ENCODE data around the gene RERE. TPM values are rescaled to one million over a fixed set of nuclear protein-coding genes. Genes with fewer than 3 reads are reported as not detected.
A peak's percentile ranks its signal among the peaks of the same experiment; 100 is the strongest.

RERE gene
- total RNA-seq, 2 donors from 2014 or later, result 48.0 to 50.5 TPM

- Mint-ChIP-seq H3K27me3 (no peaks in the 10 kb centered on the region), H3K9me3 (no peaks in the 10 kb centered on the region), H3K36me3 (ENCODE audit: low read depth) (no peaks in the 10 kb centered on the region), H3K4me1 (peaks cover 6% of the 10 kb centered on the region), H3K4me3 (no peak overlapping the region), H3K27ac (no peak overlapping the region)
- no peak for ATAC-seq (replicated peaks)
Observed at GRCh38 chr1:8717148-8717547, 100.3 kb downstream of the RERE start.

GRCh38 chr1:8716238-8716637 is 101.2 kb downstream of the RERE start:
- no peak overlapping the region for H3K4me3 Mint-ChIP-seq
- H3K9me3 Mint-ChIP-seq, result no peaks in the 10 kb centered on the region
- no peak for ATAC-seq (replicated peaks)
- no peak overlapping the region for H3K27ac Mint-ChIP-seq
- peaks cover 7% of the 10 kb centered on the region for H3K4me1 Mint-ChIP-seq
- no peaks in the 10 kb centered on the region for H3K27me3 Mint-ChIP-seq
- H3K36me3 Mint-ChIP-seq (ENCODE audit: low read depth), result no peaks in the 10 kb centered on the region

- Mint-ChIP-seq H3K27ac (no peak overlapping the region), H3K4me1 (peaks cover 9% of the 10 kb centered on the region), H3K27me3 (no peaks in the 10 kb centered on the region), H3K4me3 (no peak overlapping the region), H3K9me3 (no peaks in the 10 kb centered on the region), H3K36me3 (ENCODE audit: low read depth) (no peaks in the 10 kb centered on the region)
- ATAC-seq (replicated peaks), result no peak
Observed at GRCh38 chr1:8714173-8714572, 103.3 kb downstream of the RERE start.

GRCh38 chr1:8712413-8713231 is 104.8 kb downstream of the RERE start:
- H3K36me3 Mint-ChIP-seq (ENCODE audit: low read depth), result no peaks in the 10 kb centered on the region
- no peak overlapping the region for H3K27ac Mint-ChIP-seq
- peaks cover 9% of the 10 kb centered on the region for H3K4me1 Mint-ChIP-seq
- no peaks in the 10 kb centered on the region for H3K9me3 Mint-ChIP-seq
- H3K4me3 Mint-ChIP-seq, result peak overlapping the region; percentile 31
- ATAC-seq (replicated peaks), result no peak
- no peaks in the 10 kb centered on the region for H3K27me3 Mint-ChIP-seq

- H3K4me3 Mint-ChIP-seq, result peak overlapping the region; percentile 31
- no peak overlapping the region for H3K27ac Mint-ChIP-seq
- H3K9me3 Mint-ChIP-seq, result no peaks in the 10 kb centered on the region
- no peaks in the 10 kb centered on the region for H3K36me3 Mint-ChIP-seq (ENCODE audit: low read depth)
- peaks cover 9% of the 10 kb centered on the region for H3K4me1 Mint-ChIP-seq
- no peak for ATAC-seq (replicated peaks)
- no peaks in the 10 kb centered on the region for H3K27me3 Mint-ChIP-seq
Observed at GRCh38 chr1:8711873-8712412, 105.5 kb downstream of the RERE start.

GRCh38 chr1:8711151-8711550 is 106.3 kb downstream of the RERE start:
- H3K36me3 Mint-ChIP-seq (ENCODE audit: low read depth), result no peaks in the 10 kb centered on the region
- H3K27me3 Mint-ChIP-seq, result no peaks in the 10 kb centered on the region
- no peak for ATAC-seq (replicated peaks)
- no peaks in the 10 kb centered on the region for H3K9me3 Mint-ChIP-seq
- no peak overlapping the region for H3K27ac Mint-ChIP-seq
- peaks cover 9% of the 10 kb centered on the region for H3K4me1 Mint-ChIP-seq
- no peak overlapping the region for H3K4me3 Mint-ChIP-seq

GRCh38 chr1:8708259-8708658 is 109.2 kb downstream of the RERE start:
- ATAC-seq (replicated peaks), result no peak
- no peaks in the 10 kb centered on the region for H3K36me3 Mint-ChIP-seq (ENCODE audit: low read depth)

GRCh38 chr1:8706995-8707396 is 110.4 kb downstream of the RERE start:
- H3K27me3 Mint-ChIP-seq, result peaks cover 25% of the 10 kb centered on the region
- H3K36me3 Mint-ChIP-seq (ENCODE audit: low read depth), result no peaks in the 10 kb centered on the region
- no peak overlapping the region for H3K4me3 Mint-ChIP-seq
- no peak overlapping the region for H3K27ac Mint-ChIP-seq
- H3K4me1 Mint-ChIP-seq, result peaks cover 12% of the 10 kb centered on the region
- no peak for ATAC-seq (replicated peaks)
- no peaks in the 10 kb centered on the region for H3K9me3 Mint-ChIP-seq

More at GRCh38 chr1:8708259-8708658, 109.2 kb downstream of the RERE start:
- Mint-ChIP-seq H3K4me1 (peaks cover 8% of the 10 kb centered on the region), H3K27me3 (peaks cover 17% of the 10 kb centered on the region), H3K27ac (no peak overlapping the region), H3K9me3 (no peaks in the 10 kb centered on the region), H3K4me3 (no peak overlapping the region)

- Mint-ChIP-seq H3K27ac (no peak overlapping the region), H3K4me3 (no peak overlapping the region), H3K4me1 (peaks cover 18% of the 10 kb centered on the region), H3K27me3 (peaks cover 30% of the 10 kb centered on the region), H3K9me3 (no peaks in the 10 kb centered on the region), H3K36me3 (ENCODE audit: low read depth) (peaks cover 5% of the 10 kb centered on the region)
- no peak for ATAC-seq (replicated peaks)
Observed at GRCh38 chr1:8706291-8706690, 111.1 kb downstream of the RERE start.

GRCh38 chr1:8704866-8705506 is 112.5 kb downstream of the RERE start:
- ATAC-seq (replicated peaks), result no peak
- Mint-ChIP-seq H3K27me3 (peaks cover 31% of the 10 kb centered on the region), H3K4me3 (no peak overlapping the region), H3K4me1 (peaks cover 23% of the 10 kb centered on the region), H3K36me3 (ENCODE audit: low read depth) (peaks cover 6% of the 10 kb centered on the region), H3K27ac (no peak overlapping the region), H3K9me3 (no peaks in the 10 kb centered on the region)

GRCh38 chr1:8702850-8703810 is 114.3 kb downstream of the RERE start:
- H3K27me3 Mint-ChIP-seq, result peaks cover 31% of the 10 kb centered on the region
- H3K36me3 Mint-ChIP-seq (ENCODE audit: low read depth), result peaks cover 6% of the 10 kb centered on the region
- H3K27ac Mint-ChIP-seq, result no peak overlapping the region
- H3K4me3 Mint-ChIP-seq, result peak overlapping the region; percentile 81
- H3K4me1 Mint-ChIP-seq, result peaks cover 23% of the 10 kb centered on the region
- ATAC-seq (replicated peaks), result peak; percentile 73
- no peaks in the 10 kb centered on the region for H3K9me3 Mint-ChIP-seq

GRCh38 chr1:8702472-8702849 is 115.0 kb downstream of the RERE start:
- H3K36me3 Mint-ChIP-seq (ENCODE audit: low read depth), result peaks cover 6% of the 10 kb centered on the region
- peaks cover 23% of the 10 kb centered on the region for H3K4me1 Mint-ChIP-seq
- ATAC-seq (replicated peaks), result no peak
- H3K9me3 Mint-ChIP-seq, result no peaks in the 10 kb centered on the region
- H3K27me3 Mint-ChIP-seq, result peaks cover 31% of the 10 kb centered on the region
- peak overlapping the region; percentile 55 for H3K27ac Mint-ChIP-seq
- H3K4me3 Mint-ChIP-seq, result peak overlapping the region; percentile 81

GRCh38 chr1:8701794-8702471 is 115.5 kb downstream of the RERE start:
- no peak for ATAC-seq (replicated peaks)
- peak overlapping the region; percentile 55 for H3K27ac Mint-ChIP-seq
- peaks cover 23% of the 10 kb centered on the region for H3K4me1 Mint-ChIP-seq
- H3K36me3 Mint-ChIP-seq (ENCODE audit: low read depth), result peaks cover 6% of the 10 kb centered on the region
- H3K27me3 Mint-ChIP-seq, result peaks cover 31% of the 10 kb centered on the region
- peak overlapping the region; percentile 81 for H3K4me3 Mint-ChIP-seq
- H3K9me3 Mint-ChIP-seq, result no peaks in the 10 kb centered on the region

GRCh38 chr1:8699679-8700078 is 117.8 kb downstream of the RERE start:
- H3K9me3 Mint-ChIP-seq, result no peaks in the 10 kb centered on the region
- H3K4me3 Mint-ChIP-seq, result no peak overlapping the region
- H3K36me3 Mint-ChIP-seq (ENCODE audit: low read depth), result peaks cover 6% of the 10 kb centered on the region
- H3K27ac Mint-ChIP-seq, result no peak overlapping the region
- ATAC-seq (replicated peaks), result no peak
- H3K4me1 Mint-ChIP-seq, result peaks cover 23% of the 10 kb centered on the region
- peaks cover 25% of the 10 kb centered on the region for H3K27me3 Mint-ChIP-seq
